Stimulated activated CD8-positive, alpha-beta memory T cell treated with anti-CD3 and anti-CD28 coated beads, Interleukin-15, amount 100 ng/mL, for 24 hours (primary cell): ENCODE results near the gene KLF11.
A peak's percentile ranks its signal among the peaks of the same experiment; 100 is the strongest.

ENCODE experiments used
- DNase-seq: peaks from one replicate; pipeline ENCODE4 v3.0.0-alpha.2; 2020; ENCODE audit warnings: low read depth

Gene KLF11

GRCh38 chr2:10064932-10065772, 21.8 kb downstream of the KLF11 start:
- no peak for DNase-seq

- DNase-seq, result no peak
These were observed 22.4 kb downstream of the KLF11 start for GRCh38 chr2:10065773-10066055.

- no peak for DNase-seq
These were observed 24.0 kb downstream of the KLF11 start for GRCh38 chr2:10067330-10067729.

- no peak for DNase-seq
These were observed 24.5 kb downstream of the KLF11 start for GRCh38 chr2:10067881-10068280.

GRCh38 chr2:10071176-10071575, 27.8 kb downstream of the KLF11 start:
- DNase-seq, result no peak

- no peak for DNase-seq
These were observed 28.2 kb downstream of the KLF11 start for GRCh38 chr2:10071595-10071994.

GRCh38 chr2:10072656-10073480, 29.5 kb downstream of the KLF11 start:
- DNase-seq, result peak; percentile 47

GRCh38 chr2:10073706-10074105, 30.4 kb downstream of the KLF11 start:
- DNase-seq, result no peak

GRCh38 chr2:10075101-10075500, 31.8 kb downstream of the KLF11 start:
- no peak for DNase-seq

- DNase-seq, result no peak
These were observed 32.3 kb downstream of the KLF11 start for GRCh38 chr2:10075571-10076209.

GRCh38 chr2:10076511-10076910, 33.2 kb downstream of the KLF11 start:
- no peak for DNase-seq

- DNase-seq, result no peak
These were observed 33.7 kb downstream of the KLF11 start for GRCh38 chr2:10076988-10077527.

GRCh38 chr2:10078001-10078400, 34.7 kb downstream of the KLF11 start:
- DNase-seq, result no peak

GRCh38 chr2:10078704-10079265, 35.4 kb downstream of the KLF11 start:
- DNase-seq, result no peak

GRCh38 chr2:10079266-10079869, 36.0 kb downstream of the KLF11 start:
- no peak for DNase-seq

GRCh38 chr2:10079870-10080535, 36.7 kb downstream of the KLF11 start, which contains the start of gene CYS1:
Gene CYS1 (minus strand): TSS chr2:10080411. CDS start chr2:10080223, 188 bp downstream.
- no peak for DNase-seq

GRCh38 chr2:10080536-10081304, 37.4 kb downstream of the KLF11 start:
- no peak for DNase-seq

GRCh38 chr2:10083046-10083445, 39.7 kb downstream of the KLF11 start:
- DNase-seq, result no peak

- DNase-seq, result no peak
These were observed 40.4 kb downstream of the KLF11 start for GRCh38 chr2:10083692-10084211.

- DNase-seq, result no peak
These were observed 41.0 kb downstream of the KLF11 start for GRCh38 chr2:10084223-10084865.
